HG02884 (cell line): ENCODE results near the gene MT1M.
"Not testable (repeated sequence)": the region's sequence is repeated elsewhere in the genome, so short reads cannot be mapped to it uniquely, and the experiment has no call there.

Experiments used
- ATAC-seq: cut with Tn5 transposase; IDR thresholded peaks from one replicate; pipeline ENCODE4 v1.9.1; 2021; ENCODE audit warnings: mild to moderate bottlenecking, moderate library complexity; ENCODE audit not compliant: unreplicated experiment

MT1M gene

DNA sequence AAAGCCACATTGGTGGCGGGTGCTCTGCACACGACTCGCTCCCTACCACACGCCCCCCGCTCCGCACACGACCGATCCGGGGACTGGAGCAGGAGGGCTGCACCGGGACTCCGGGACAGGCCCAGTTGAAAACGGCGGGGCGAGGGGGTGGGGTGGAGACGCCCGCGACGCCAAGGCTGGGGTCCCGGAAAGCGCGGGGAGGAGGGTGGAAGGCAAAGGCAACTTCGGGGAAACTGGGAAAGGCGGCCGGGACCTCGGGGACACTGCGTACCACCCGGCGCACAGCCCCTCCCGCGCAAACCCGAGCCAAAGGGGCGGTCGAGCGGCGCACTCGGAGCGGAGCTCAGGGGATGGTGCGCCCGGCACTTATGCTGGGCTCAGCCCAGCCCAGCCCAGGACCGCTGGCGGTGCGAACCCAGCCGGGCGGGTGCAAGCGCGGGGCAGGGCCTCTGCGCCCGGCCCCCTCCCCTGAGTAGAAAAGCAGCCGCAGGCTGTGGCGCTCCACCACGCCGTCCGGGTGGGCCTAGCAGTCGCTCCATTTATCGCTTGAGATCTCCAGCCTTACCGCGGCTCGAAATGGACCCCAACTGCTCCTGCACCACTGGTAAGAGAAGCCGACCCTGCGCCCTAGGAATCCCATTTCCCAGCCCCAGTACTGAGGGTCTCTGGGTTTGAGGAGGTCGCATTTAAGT is at the start of gene MT1M:
Gene MT1M (plus strand): TSS at position 504 of the 692 bp plus-strand sequence. CDS start 73 bp downstream, at position 577.
- no peak for ATAC-seq

DNA sequence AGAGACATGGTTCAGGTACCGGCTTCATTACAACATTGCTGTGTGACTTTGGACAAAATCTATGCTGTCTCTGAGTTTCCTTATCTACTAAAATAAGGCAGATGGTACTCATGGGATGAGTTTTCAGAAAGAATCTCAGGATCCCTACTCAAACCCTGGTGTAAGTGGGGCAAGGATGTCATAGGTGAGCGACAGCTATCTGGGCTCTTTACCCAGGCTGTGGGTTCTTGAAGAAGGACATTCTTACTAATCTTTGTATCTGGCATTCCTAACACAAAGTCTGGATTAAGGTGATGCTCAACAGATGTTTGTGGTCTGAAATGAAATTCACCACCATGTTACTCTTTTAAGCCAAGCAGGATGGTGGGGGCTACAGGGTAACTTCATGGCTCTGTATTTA is 49.5 kb upstream of the MT1M start:
- ATAC-seq = not testable (repeated sequence)

- ATAC-seq = no peak
These were observed 48.9 kb upstream of the MT1M start for GRCh38 chr16:56583351-56584168.

DNA sequence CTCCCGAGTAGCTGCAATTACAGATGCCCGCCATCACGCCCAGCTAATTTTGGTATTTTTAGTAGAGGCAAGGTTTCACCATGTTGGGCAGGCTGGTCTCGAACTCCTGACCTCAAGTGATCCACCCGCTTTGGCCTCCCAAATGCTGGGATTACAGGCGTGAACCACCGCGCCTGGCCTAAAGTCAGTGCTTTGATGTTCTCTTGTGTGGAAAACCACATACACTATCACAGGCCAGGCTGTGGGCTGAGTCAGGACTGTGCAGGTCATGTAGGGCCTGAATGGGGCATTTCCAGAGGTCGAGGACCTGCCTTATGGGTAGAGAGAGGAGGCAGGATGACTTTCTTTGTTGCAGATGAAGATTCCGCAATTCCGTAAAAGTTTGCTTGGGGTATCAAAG is 48.2 kb upstream of the MT1M start:
- no peak for ATAC-seq

DNA sequence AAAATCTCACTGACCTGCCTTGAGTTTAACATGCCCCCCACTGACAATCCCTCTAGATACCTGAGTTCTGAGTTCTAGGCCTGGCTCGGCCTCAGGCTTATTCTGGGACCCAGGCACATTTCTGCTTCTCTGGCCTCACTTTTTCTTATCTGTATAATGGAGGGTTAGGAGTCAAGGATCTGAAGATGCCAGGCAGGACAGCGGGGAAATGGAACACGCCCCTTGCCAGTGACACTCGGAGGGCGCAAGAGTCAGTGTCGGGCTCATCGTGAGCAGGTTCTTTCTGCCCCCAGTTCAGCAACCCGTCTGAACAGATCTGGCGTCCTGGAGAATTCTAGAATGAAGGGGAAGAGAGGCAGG is 43.7 kb upstream of the MT1M start:
- no peak for ATAC-seq

DNA sequence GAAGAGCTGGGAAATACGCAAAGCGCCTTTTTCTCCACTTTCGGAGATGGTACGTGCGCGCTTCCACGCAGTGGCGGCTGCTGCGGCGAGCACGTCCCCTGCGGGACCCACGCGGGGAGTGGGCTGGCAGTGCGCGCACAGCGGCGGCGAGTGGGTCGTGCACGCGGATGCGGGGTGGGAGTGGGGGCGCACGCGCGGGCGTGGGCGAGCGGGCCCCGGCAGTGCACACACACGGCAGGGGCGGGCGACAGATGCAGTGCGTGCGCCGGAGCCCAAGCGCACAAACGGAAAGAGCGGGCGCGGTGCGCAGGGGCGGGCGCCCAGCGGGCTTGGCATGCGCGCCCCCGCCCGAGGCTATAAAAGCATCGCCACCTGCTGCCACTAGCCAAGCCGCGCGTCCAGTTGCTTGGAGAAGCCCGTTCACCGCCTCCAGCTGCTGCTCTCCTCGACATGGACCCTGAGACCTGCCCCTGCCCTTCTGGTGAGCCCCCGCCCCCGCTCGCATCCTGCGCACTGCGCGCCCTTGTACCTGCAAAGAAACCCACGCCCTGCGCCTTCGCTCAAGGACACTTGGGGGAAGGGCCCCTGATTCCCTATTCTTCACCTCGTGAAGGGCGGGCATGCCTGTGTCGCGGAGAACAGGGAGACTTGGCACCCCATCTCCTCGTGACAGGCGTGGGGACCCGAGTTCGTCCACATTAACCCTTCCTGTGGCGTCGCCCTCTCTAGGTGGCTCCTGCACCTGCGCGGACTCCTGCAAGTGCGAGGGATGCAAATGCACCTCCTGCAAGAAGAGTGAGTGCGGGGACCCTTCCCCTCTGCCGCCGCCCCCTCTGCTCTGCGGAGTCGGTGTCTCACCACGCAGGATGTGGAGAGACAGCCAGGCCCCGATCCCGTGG is 43.1 kb upstream of the MT1M start, which contains the start of gene MT3:
Gene MT3 (plus strand): TSS at position 388 of the 899 bp plus-strand sequence. CDS start 63 bp downstream, at position 451.
- ATAC-seq = no peak

- ATAC-seq = no peak
These were observed 40.9 kb upstream of the MT1M start for GRCh38 chr16:56591377-56592060.

DNA sequence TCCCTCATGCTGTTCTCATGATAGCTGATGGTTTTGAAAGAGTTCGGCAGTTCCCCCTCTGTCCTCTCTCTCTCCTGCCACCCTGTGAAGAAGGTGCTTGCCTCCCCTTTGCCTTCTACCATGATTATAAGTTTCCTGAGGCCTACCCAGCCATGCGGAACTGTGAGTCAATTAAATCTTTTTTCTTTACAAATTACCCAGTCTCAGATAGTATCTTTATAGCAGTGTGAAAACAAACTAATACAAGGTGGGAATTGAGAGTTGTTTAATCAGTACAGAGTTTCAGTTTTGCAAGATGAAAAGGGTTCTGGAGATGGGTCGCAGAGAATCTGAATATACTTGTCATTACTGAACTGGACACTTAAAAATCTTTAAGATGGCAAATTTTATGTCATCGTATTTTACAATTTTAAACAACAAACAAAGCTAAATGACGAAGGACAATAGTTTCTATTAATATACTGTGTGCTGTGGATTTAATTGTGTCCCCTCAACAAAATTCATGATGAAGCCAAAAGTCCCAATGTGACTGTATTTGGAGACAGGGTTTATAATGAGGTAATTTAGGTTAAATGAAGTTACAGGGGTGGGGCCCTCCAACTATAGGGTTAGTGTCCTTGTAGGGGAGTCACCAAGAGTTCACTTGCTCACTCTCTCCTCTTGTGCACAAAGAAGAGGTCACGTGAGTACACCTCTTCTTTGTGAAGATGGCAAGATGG is 38.7 kb upstream of the MT1M start:
- no peak for ATAC-seq

DNA sequence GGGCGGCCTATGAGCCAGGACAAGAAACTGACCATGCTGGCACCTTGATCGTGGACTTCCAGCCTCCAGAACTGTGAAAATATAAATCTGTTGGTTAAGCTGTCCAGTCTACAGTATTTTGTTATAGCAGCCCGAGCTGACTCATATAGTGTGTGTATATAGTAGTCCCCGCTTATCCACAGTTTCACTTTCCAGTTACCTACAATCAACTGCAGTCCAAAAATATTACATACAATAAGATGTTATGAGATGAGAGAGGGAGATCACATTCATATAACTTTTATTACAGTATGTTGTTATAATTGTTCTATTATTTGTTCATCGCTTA is 38.2 kb upstream of the MT1M start:
- ATAC-seq = no peak

- no peak for ATAC-seq
These were observed 32.0 kb upstream of the MT1M start for GRCh38 chr16:56600398-56600999.

- ATAC-seq = no peak
These were observed 31.1 kb upstream of the MT1M start for GRCh38 chr16:56601325-56601724.

- no peak for ATAC-seq
These were observed 28.9 kb upstream of the MT1M start for GRCh38 chr16:56603589-56603988.

- no peak for ATAC-seq
These were observed 27.5 kb upstream of the MT1M start for GRCh38 chr16:56604966-56605365.

- ATAC-seq = no peak
These were observed 27.0 kb upstream of the MT1M start for GRCh38 chr16:56605475-56605874.

DNA sequence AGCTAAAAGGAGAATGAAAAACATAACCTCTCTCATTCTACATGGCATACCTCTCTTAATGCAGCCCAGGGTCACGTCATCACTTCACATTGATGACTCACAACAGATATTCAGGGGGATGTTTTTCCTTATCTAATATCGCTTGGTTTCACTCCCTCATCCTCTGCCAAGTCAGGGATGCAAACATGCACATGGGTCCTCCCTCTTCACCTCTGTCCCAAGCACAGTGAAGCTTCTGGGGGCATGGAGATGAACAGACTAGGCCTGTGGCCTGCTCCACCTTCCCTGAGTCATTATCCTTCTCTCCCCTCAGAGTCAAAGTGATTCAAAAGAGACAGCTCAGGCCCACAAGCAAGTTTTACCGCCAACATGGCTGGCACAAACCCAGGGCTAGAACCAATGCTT is 26.4 kb upstream of the MT1M start:
- no peak for ATAC-seq

GRCh38 chr16:56606476-56607108 is 25.9 kb upstream of the MT1M start:
- ATAC-seq = no peak

GRCh38 chr16:56607109-56607618 is 25.3 kb upstream of the MT1M start:
- no peak for ATAC-seq

GRCh38 chr16:56607675-56608042 is 24.8 kb upstream of the MT1M start:
- no peak for ATAC-seq
